Neuronal stem cell (in vitro differentiated cells): ENCODE data around the gene SH3PXD2B.
A peak's percentile ranks its signal among the peaks of the same experiment; 100 is the strongest.
"Not testable (repeated sequence)": the region's sequence is repeated elsewhere in the genome, so short reads cannot be mapped to it uniquely, and the experiment has no call there.

Source experiments
- DNase-seq: peaks from one replicate; pipeline ENCODE4 v3.0.0-alpha.2; 2013; ENCODE audit warnings: low spot score
- H2AFZ ChIP-seq: one replicate; pipeline ENCODE4 v1.6.1; 2013; ENCODE audit warnings: mild to moderate bottlenecking, low read length, inconsistent platforms
- H2AK5ac ChIP-seq: 2 replicates; pipeline ENCODE4 v1.6.1; 2013; ENCODE audit warnings: low read depth, mild to moderate bottlenecking, inconsistent platforms, low read length, moderate library complexity, mixed read lengths
- H2BK120ac ChIP-seq: 2 replicates; pipeline ENCODE4 v1.6.1; 2013; ENCODE audit warnings: low read depth, mild to moderate bottlenecking, inconsistent platforms, low read length, moderate library complexity, mixed read lengths
- H2BK12ac ChIP-seq: one replicate; pipeline ENCODE4 v1.6.1; 2013; ENCODE audit warnings: low read length, inconsistent platforms
- H2BK15ac ChIP-seq: 2 replicates; pipeline ENCODE4 v1.6.1; 2013; ENCODE audit warnings: mild to moderate bottlenecking, low read length, inconsistent platforms, mixed read lengths
- H2BK5ac ChIP-seq: one replicate; pipeline ENCODE4 v1.6.1; 2013; ENCODE audit warnings: inconsistent platforms, mild to moderate bottlenecking, low read length, moderate library complexity
- H3K14ac ChIP-seq: one replicate; pipeline ENCODE4 v1.6.1; 2013; ENCODE audit warnings: low read length, inconsistent platforms
- H3K18ac ChIP-seq: 2 replicates; pipeline ENCODE4 v1.6.1; 2013; ENCODE audit warnings: low read length, inconsistent platforms
- H3K23ac ChIP-seq: 2 replicates; pipeline ENCODE4 v1.6.1; 2013; ENCODE audit warnings: low read depth, mild to moderate bottlenecking, mixed read lengths, low read length, inconsistent platforms; ENCODE audit not compliant: poor library complexity
- H3K27ac ChIP-seq: replicated peaks from 3 replicates; pipeline ENCODE4 v1.5.1; 2013; ENCODE audit warnings: low read length, inconsistent platforms
- H3K27me3 ChIP-seq, 3 experiments: 2 replicates each; pipeline ENCODE4 v1.6.1; 2013; ENCODE audit warnings: low read length in 3 of 3, mild to moderate bottlenecking in 2 of 3, inconsistent platforms in 1 of 3, low read depth in 1 of 3, mixed read lengths in 1 of 3, moderate library complexity in 1 of 3; ENCODE audit not compliant: control insufficient read depth in 3 of 3, insufficient read depth in 3 of 3
- H3K36me3 ChIP-seq, 2 donors: replicated peaks in 1 of 2; 2 replicates each; pipeline ENCODE4 v1.6.1; 2013; ENCODE audit warnings: low read length in 2 of 2; ENCODE audit not compliant: control insufficient read depth in 2 of 2, insufficient read depth in 2 of 2
- H3K4ac ChIP-seq: 2 replicates; pipeline ENCODE4 v1.6.1; 2013; ENCODE audit warnings: inconsistent platforms, mild to moderate bottlenecking, low read length, moderate library complexity
- H3K4me1 ChIP-seq, 2 donors: 1 replicate in 1 of 2; 2 replicates in 1 of 2; pipeline ENCODE4 v1.6.1; 2013; ENCODE audit warnings: low read length in 2 of 2, low read depth in 1 of 2; ENCODE audit not compliant: control insufficient read depth in 2 of 2, insufficient read depth in 1 of 2
- H3K4me2 ChIP-seq: one replicate; pipeline ENCODE4 v1.6.1; 2013; ENCODE audit warnings: mild to moderate bottlenecking, low read length, inconsistent platforms; ENCODE audit not compliant: insufficient read depth, poor library complexity, severe bottlenecking
- H3K4me3 ChIP-seq, 2 donors: 2 replicates each; pipeline ENCODE4 v1.5.1; 2013; ENCODE audit warnings: low read length in 2 of 2, mild to moderate bottlenecking in 2 of 2, inconsistent platforms in 1 of 2, moderate library complexity in 1 of 2
- H3K79me1 ChIP-seq: one replicate; pipeline ENCODE4 v1.6.1; 2013; ENCODE audit warnings: low read depth, mild to moderate bottlenecking, inconsistent platforms, low read length, moderate library complexity
- H3K9ac ChIP-seq: one replicate; pipeline ENCODE4 v1.6.1; 2013; ENCODE audit warnings: mild to moderate bottlenecking, low read depth, low read length, inconsistent platforms; ENCODE audit not compliant: poor library complexity
- H3K9me3 ChIP-seq, 2 donors: replicated peaks in 1 of 2; 2 replicates each; pipeline versions ENCODE3 to v1.6.1; 2013; ENCODE audit warnings: low read length in 2 of 2, mild to moderate bottlenecking in 2 of 2, inconsistent platforms in 1 of 2, low read depth in 1 of 2, mixed read lengths in 1 of 2, moderate library complexity in 1 of 2; ENCODE audit not compliant: control insufficient read depth in 2 of 2, insufficient read depth in 1 of 2
- H4K8ac ChIP-seq: one replicate; pipeline ENCODE4 v1.6.1; 2013; ENCODE audit warnings: low read depth, mild to moderate bottlenecking, inconsistent platforms, low read length, moderate library complexity
- H4K91ac ChIP-seq: one replicate; pipeline ENCODE4 v1.6.1; 2013; ENCODE audit warnings: low read length, low read depth, mild to moderate bottlenecking, inconsistent platforms; ENCODE audit not compliant: poor library complexity
- WGBS, 2 donors: extraction: QIAGEN DNeasy Blood & Tissue Kit; methylation state at CpG; one replicate each; pipeline ENCODE4 v1.1.7; 2013; ENCODE audit warnings: missing lambda C conversion rate in 2 of 2, mixed read lengths in 1 of 2; ENCODE audit not compliant: insufficient read length in 2 of 2, insufficient replicate concordance in 1 of 2; ENCODE audit errors: extremely low coverage in 2 of 2; 5-methylcytosine and 5-hydroxymethylcytosine counted together

SH3PXD2B gene

GRCh38 chr5:172370648-172371545 lies 83.4 kb downstream of the SH3PXD2B start:
- Histone ChIP-seq H4K91ac (no peak overlapping the region), H3K23ac (no peak overlapping the region), H3K4me2 (no peak overlapping the region), H3K9ac (no peak overlapping the region), H2BK12ac (no peak overlapping the region), H3K18ac (no peak overlapping the region), H3K14ac (no peak overlapping the region), H3K27ac (no peak overlapping the region), H2BK5ac (no peak overlapping the region), H3K9me3 (peaks cover 2 to 36% of the 10 kb centered on the region in 2 donors), H4K8ac (no peak overlapping the region), H3K4me3 (no peak overlapping the region), H3K4ac (no peak overlapping the region), H2BK15ac (no peak overlapping the region), H3K36me3 (peaks cover 13 to 87% of the 10 kb centered on the region in 2 donors), H2AK5ac (no peak overlapping the region), H2AFZ (no peak overlapping the region), H3K27me3 (no peaks in the 10 kb centered on the region), H2BK120ac (no peak overlapping the region), H3K79me1 (no peaks in the 10 kb centered on the region), H3K4me1 (no peaks in the 10 kb centered on the region)
- DNase-seq: no peak
- no CpG with 5 or more reads among the region's 4 CpGs for WGBS, 2 donors

GRCh38 chr5:172370237-172370640 lies 84.1 kb downstream of the SH3PXD2B start:
- Histone ChIP-seq H4K91ac (no peak overlapping the region), H3K9ac (no peak overlapping the region), H2AK5ac (no peak overlapping the region), H3K4me3 (no peak overlapping the region), H3K4me2 (no peak overlapping the region), H3K79me1 (no peaks in the 10 kb centered on the region), H3K4ac (no peak overlapping the region), H2BK15ac (no peak overlapping the region), H3K4me1 (no peaks in the 10 kb centered on the region), H3K27me3 (no peaks in the 10 kb centered on the region), H4K8ac (no peak overlapping the region), H3K9me3 (peaks cover 2 to 36% of the 10 kb centered on the region in 2 donors), H3K36me3 (peaks cover 15 to 88% of the 10 kb centered on the region in 2 donors), H2BK120ac (no peak overlapping the region), H3K18ac (no peak overlapping the region), H2BK12ac (no peak overlapping the region), H3K23ac (no peak overlapping the region), H2AFZ (no peak overlapping the region), H3K27ac (no peak overlapping the region), H3K14ac (no peak overlapping the region), H2BK5ac (no peak overlapping the region)
- DNase-seq: no peak
- no CpG with 5 or more reads among the region's 4 CpGs for WGBS, 2 donors

- not testable (repeated sequence) for H3K18ac ChIP-seq, H3K4me1 ChIP-seq, H3K27ac ChIP-seq, H3K27me3 ChIP-seq, H2BK12ac ChIP-seq, H2BK5ac ChIP-seq, H3K23ac ChIP-seq, DNase-seq, H3K4me2 ChIP-seq, H2AK5ac ChIP-seq, H3K4me3 ChIP-seq, H3K79me1 ChIP-seq, H3K9ac ChIP-seq, H4K8ac ChIP-seq, H3K4ac ChIP-seq, H4K91ac ChIP-seq, H2BK120ac ChIP-seq, H3K14ac ChIP-seq, H2AFZ ChIP-seq, H2BK15ac ChIP-seq
- peaks cover 6 to 36% of the 10 kb centered on the region in 2 donors for H3K9me3 ChIP-seq
- WGBS, 2 donors: no CpG with 5 or more reads among the region's 3 CpGs
- H3K36me3 ChIP-seq: peaks cover 15 to 87% of the 10 kb centered on the region in 2 donors
Measured at GRCh38 chr5:172368699-172369098, 85.6 kb downstream of the SH3PXD2B start.

GRCh38 chr5:172365948-172366608 lies 88.2 kb downstream of the SH3PXD2B start:
- H4K8ac ChIP-seq: peak overlapping the region; percentile 90
- no peaks in the 10 kb centered on the region for H3K27me3 ChIP-seq
- H2AFZ ChIP-seq: no peak overlapping the region
- H3K23ac ChIP-seq: no peak overlapping the region
- no peak for DNase-seq
- peaks cover 30 to 87% of the 10 kb centered on the region in 2 donors for H3K36me3 ChIP-seq
- H3K4me3 ChIP-seq: no peak overlapping the region
- no peak overlapping the region for H3K14ac ChIP-seq
- no peak overlapping the region for H2BK120ac ChIP-seq
- no peak overlapping the region for H3K27ac ChIP-seq
- H2BK12ac ChIP-seq: no peak overlapping the region
- peaks cover 3% of the 10 kb centered on the region for H3K79me1 ChIP-seq
- H3K9me3 ChIP-seq: peaks cover 6 to 10% of the 10 kb centered on the region in 2 donors
- no peaks in the 10 kb centered on the region for H3K4me1 ChIP-seq
- H2AK5ac ChIP-seq: no peak overlapping the region
- H3K9ac ChIP-seq: no peak overlapping the region
- H3K18ac ChIP-seq: peak overlapping the region; percentile 42
- H3K4ac ChIP-seq: no peak overlapping the region
- H2BK5ac ChIP-seq: peak overlapping the region; percentile 84
- no peak overlapping the region for H4K91ac ChIP-seq
- no peak overlapping the region for H2BK15ac ChIP-seq
- WGBS, 2 donors: no CpG with 5 or more reads among the region's 4 CpGs
- H3K4me2 ChIP-seq: no peak overlapping the region
